Endodermal cell (in vitro differentiated cells): ENCODE measurements around the gene GALNT17. TPM values are rescaled to one million over a fixed set of nuclear protein-coding genes. Genes with fewer than 3 reads are reported as not detected.
A peak's percentile ranks its signal among the peaks of the same experiment; 100 is the strongest.

Source experiments
- DNase-seq: peaks from one replicate; pipeline ENCODE4 v3.0.0-alpha.2; 2017
- H3K27ac ChIP-seq: 2 replicates; pipeline ENCODE4 v1.5.1; 2013; ENCODE audit warnings: mild to moderate bottlenecking, low read depth, low read length, moderate library complexity
- H3K27me3 ChIP-seq: 2 replicates; pipeline ENCODE4 v1.6.1; 2013; ENCODE audit warnings: mild to moderate bottlenecking, low read length, moderate library complexity; ENCODE audit not compliant: insufficient read depth, control insufficient read depth, poor library complexity, severe bottlenecking
- H3K36me3 ChIP-seq: 2 replicates; pipeline ENCODE4 v1.7.0; 2013; ENCODE audit warnings: mild to moderate bottlenecking, low read length, moderate library complexity; ENCODE audit not compliant: control insufficient read depth, insufficient read depth
- H3K4me1 ChIP-seq: one replicate; pipeline ENCODE4 v1.7.0; 2013; ENCODE audit warnings: low read length; ENCODE audit not compliant: control insufficient read depth, insufficient read depth
- H3K4me3 ChIP-seq: 2 replicates; pipeline ENCODE4 v1.5.1; 2013; ENCODE audit warnings: mild to moderate bottlenecking, low read length, moderate library complexity
- H3K9ac ChIP-seq: 2 replicates; pipeline ENCODE4 v1.6.1; 2013; ENCODE audit warnings: mild to moderate bottlenecking, low read length, moderate library complexity; ENCODE audit not compliant: poor library complexity, severe bottlenecking; ENCODE audit errors: extremely low read depth
- H3K9me3 ChIP-seq: 2 replicates; pipeline ENCODE4 v1.6.1; 2013; ENCODE audit warnings: mild to moderate bottlenecking, low read length, moderate library complexity; ENCODE audit not compliant: control insufficient read depth
- H3K27ac Mint-ChIP-seq: 2 replicates; pipeline ENCODE4 v1.8.0; 2020; ENCODE audit warnings: mixed read lengths
- H3K27me3 Mint-ChIP-seq: 2 replicates; pipeline ENCODE4 v1.8.0; 2021; ENCODE audit warnings: mild to moderate bottlenecking, mixed read lengths; ENCODE audit not compliant: insufficient read depth
- H3K36me3 Mint-ChIP-seq: 2 replicates; pipeline ENCODE4 v1.8.0; 2020; ENCODE audit warnings: low read depth, mixed read lengths
- H3K4me1 Mint-ChIP-seq: 2 replicates; pipeline ENCODE4 v1.8.0; 2020; ENCODE audit warnings: mixed read lengths
- H3K4me3 Mint-ChIP-seq: 2 replicates; pipeline ENCODE4 v1.8.0; 2020; ENCODE audit warnings: mild to moderate bottlenecking, moderate library complexity, mixed read lengths
- H3K9me3 Mint-ChIP-seq: 2 replicates; pipeline ENCODE4 v1.8.0; 2020; ENCODE audit warnings: mild to moderate bottlenecking, mixed read lengths
- CTCF ChIP-seq: fragments of 200-600 bp; sonication (generic); conservative IDR thresholded peaks from 2 replicates; pipeline ENCODE4 v1.5.0; 2021; ENCODE audit warnings: antibody characterized with exemption, mild to moderate bottlenecking
- WGBS, 2 experiments: methylation state at CpG; one replicate each; pipeline versions ENCODE4 v1.1.5 to v1.1.7; 2013; ENCODE audit warnings: missing lambda C conversion rate in 2 of 2, mixed read lengths in 1 of 2; ENCODE audit not compliant: insufficient coverage in 1 of 2, insufficient read length in 1 of 2; 5-methylcytosine and 5-hydroxymethylcytosine counted together
- total RNA-seq, 2 donors: library from RNA; stranded (reverse); fragmentation: NEBNext Ultra II Directional in 1 of 2; extraction: Animal tissue kit (Norgen Biotek cat#: 25700) in 1 of 2; gene quantifications; 2 replicates in 1 of 2; 3 replicates in 1 of 2; pipeline ENCODE4 v1.2.1, GENCODE V29; 2021

GALNT17 gene
- total RNA-seq, 2 donors from 2014 or later: 60.4 to 61.3 TPM

GRCh38 chr7:71323726-71324125, 191.8 kb downstream of the GALNT17 start:
- Histone ChIP-seq H3K4me3 (no peak overlapping the region), H3K9ac (no peak overlapping the region), H3K4me1 (peaks cover 9% of the 10 kb centered on the region), H3K27me3 (no peaks in the 10 kb centered on the region), H3K27ac (no peak overlapping the region), H3K9me3 (no peaks in the 10 kb centered on the region), H3K36me3 (peaks cover 15% of the 10 kb centered on the region)
- no peak overlapping the region for H3K27ac Mint-ChIP-seq
- DNase-seq: no peak
- no peaks in the 10 kb centered on the region for H3K27me3 Mint-ChIP-seq
- no peak overlapping the region for H3K4me3 Mint-ChIP-seq
- H3K36me3 Mint-ChIP-seq: peaks cover 9% of the 10 kb centered on the region
- H3K4me1 Mint-ChIP-seq: peaks cover 30% of the 10 kb centered on the region
- WGBS, 2 experiments: 95% methylated on average over 6 of the region's 6 CpGs
- no peak for TF ChIP-seq CTCF
- peaks cover 2% of the 10 kb centered on the region for H3K9me3 Mint-ChIP-seq

- no peak overlapping the region for H3K27ac ChIP-seq
- peak; percentile 50 for TF ChIP-seq CTCF
- DNase-seq: peak; percentile 76
- peaks cover 38% of the 10 kb centered on the region for H3K4me1 Mint-ChIP-seq
- peaks cover 9% of the 10 kb centered on the region for H3K36me3 Mint-ChIP-seq
- no peaks in the 10 kb centered on the region for H3K9me3 ChIP-seq
- peaks cover 2% of the 10 kb centered on the region for H3K9me3 Mint-ChIP-seq
- H3K9ac ChIP-seq: no peak overlapping the region
- no peaks in the 10 kb centered on the region for H3K27me3 ChIP-seq
- WGBS, 2 experiments: 46 to 53% methylated on average over 5 of the region's 5 CpGs
- H3K4me3 ChIP-seq: no peak overlapping the region
- H3K27me3 Mint-ChIP-seq: no peaks in the 10 kb centered on the region
- H3K36me3 ChIP-seq: peaks cover 15% of the 10 kb centered on the region
- no peak overlapping the region for H3K27ac Mint-ChIP-seq
- H3K4me1 ChIP-seq: peaks cover 9% of the 10 kb centered on the region
- H3K4me3 Mint-ChIP-seq: no peak overlapping the region
These were observed 193.2 kb downstream of the GALNT17 start for GRCh38 chr7:71325151-71325550.

GRCh38 chr7:71326595-71326994, 194.7 kb downstream of the GALNT17 start:
- no peak overlapping the region for H3K4me3 ChIP-seq
- WGBS, 2 experiments: 36 to 50% methylated on average over 1 of the region's 1 CpG
- H3K9ac ChIP-seq: no peak overlapping the region
- no peak for DNase-seq
- peaks cover 45% of the 10 kb centered on the region for H3K4me1 Mint-ChIP-seq
- H3K36me3 ChIP-seq: peaks cover 15% of the 10 kb centered on the region
- no peaks in the 10 kb centered on the region for H3K27me3 ChIP-seq
- H3K4me1 ChIP-seq: peaks cover 9% of the 10 kb centered on the region
- TF ChIP-seq CTCF: no peak
- no peak overlapping the region for H3K27ac Mint-ChIP-seq
- peaks cover 2% of the 10 kb centered on the region for H3K9me3 Mint-ChIP-seq
- no peak overlapping the region for H3K4me3 Mint-ChIP-seq
- peaks cover 9% of the 10 kb centered on the region for H3K36me3 Mint-ChIP-seq
- no peaks in the 10 kb centered on the region for H3K27me3 Mint-ChIP-seq
- H3K27ac ChIP-seq: no peak overlapping the region
- H3K9me3 ChIP-seq: no peaks in the 10 kb centered on the region
